D721Med (cell line): ENCODE data around the gene CDK5RAP2.

Experiments used
- DNase-seq: peaks from one replicate; pipeline ENCODE4 v3.0.0; 2011; ENCODE audit warnings: low spot score; ENCODE audit not compliant: insufficient read length
- FAIRE-seq: peaks from 2 replicates; lab custom pipeline; 2011; peaks lifted over from hg19 to GRCh38; lab: Jason Lieb, UNC
- TF ChIP-seq, protein P1 (sequence below): IDR thresholded peaks from 2 replicates; pipeline ENCODE4 v1.5.1; 2012; ENCODE audit warnings: mild to moderate bottlenecking, control low read depth; ENCODE audit not compliant: insufficient read depth; ENCODE audit errors: missing control alignments

The CDK5RAP2 gene

GRCh38 chr9:120542701-120543490 is 37.1 kb downstream of the CDK5RAP2 start:
- TF ChIP-seq, protein P1, sequence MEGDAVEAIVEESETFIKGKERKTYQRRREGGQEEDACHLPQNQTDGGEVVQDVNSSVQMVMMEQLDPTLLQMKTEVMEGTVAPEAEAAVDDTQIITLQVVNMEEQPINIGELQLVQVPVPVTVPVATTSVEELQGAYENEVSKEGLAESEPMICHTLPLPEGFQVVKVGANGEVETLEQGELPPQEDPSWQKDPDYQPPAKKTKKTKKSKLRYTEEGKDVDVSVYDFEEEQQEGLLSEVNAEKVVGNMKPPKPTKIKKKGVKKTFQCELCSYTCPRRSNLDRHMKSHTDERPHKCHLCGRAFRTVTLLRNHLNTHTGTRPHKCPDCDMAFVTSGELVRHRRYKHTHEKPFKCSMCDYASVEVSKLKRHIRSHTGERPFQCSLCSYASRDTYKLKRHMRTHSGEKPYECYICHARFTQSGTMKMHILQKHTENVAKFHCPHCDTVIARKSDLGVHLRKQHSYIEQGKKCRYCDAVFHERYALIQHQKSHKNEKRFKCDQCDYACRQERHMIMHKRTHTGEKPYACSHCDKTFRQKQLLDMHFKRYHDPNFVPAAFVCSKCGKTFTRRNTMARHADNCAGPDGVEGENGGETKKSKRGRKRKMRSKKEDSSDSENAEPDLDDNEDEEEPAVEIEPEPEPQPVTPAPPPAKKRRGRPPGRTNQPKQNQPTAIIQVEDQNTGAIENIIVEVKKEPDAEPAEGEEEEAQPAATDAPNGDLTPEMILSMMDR: no peak
- DNase-seq (no peak), FAIRE-seq (no peak)

GRCh38 chr9:120541921-120542320 is 38.0 kb downstream of the CDK5RAP2 start:
- DNase-seq (no peak), FAIRE-seq (no peak)
- TF ChIP-seq, protein P1: no peak

DNA sequence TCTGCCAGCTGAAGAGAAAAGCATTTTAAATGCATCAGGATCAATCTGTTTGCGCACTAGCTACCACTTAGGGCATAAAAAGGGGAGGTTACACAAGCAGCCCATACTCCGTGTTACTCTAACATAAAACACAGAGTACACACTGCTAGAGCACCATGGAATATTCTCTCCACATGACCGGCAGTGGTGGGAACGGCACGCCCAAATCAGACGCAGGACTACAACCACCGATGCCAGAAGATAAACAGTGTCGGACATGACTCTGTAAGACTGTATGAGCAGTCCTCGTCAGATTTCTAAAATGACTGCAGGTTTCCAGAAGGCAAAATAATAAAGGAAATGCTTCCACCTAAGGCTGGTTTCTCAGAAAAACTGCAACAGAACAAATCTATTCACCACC is 40.0 kb downstream of the CDK5RAP2 start:
- FAIRE-seq (no peak), DNase-seq (no peak)
- TF ChIP-seq, protein P1: no peak

- no peak for FAIRE-seq
- no peak for DNase-seq
- TF ChIP-seq, protein P1: no peak
These were observed 41.6 kb downstream of the CDK5RAP2 start for GRCh38 chr9:120538339-120538738.

- no peak for FAIRE-seq
- TF ChIP-seq, protein P1: no peak
- no peak for DNase-seq
These were observed 42.9 kb downstream of the CDK5RAP2 start for GRCh38 chr9:120536949-120537640.

DNA sequence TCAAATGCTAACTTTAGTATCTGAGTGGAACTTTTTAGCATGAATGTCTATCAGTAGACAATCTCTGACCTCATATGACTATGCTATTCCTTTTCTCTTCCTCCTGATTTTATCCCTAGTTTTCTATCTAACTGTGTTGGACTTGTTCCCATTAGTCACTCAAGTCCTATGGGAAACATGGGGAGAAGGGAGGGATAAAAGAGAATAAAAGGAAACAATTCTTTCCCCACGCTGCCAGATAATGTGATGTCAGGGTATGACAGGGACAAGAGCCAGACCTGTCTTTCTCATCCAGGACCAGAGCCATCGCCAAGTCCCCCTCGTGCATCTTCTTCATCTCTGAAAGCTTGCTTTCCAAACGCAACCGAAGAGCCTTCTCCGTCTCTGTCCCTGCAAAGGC is 43.9 kb downstream of the CDK5RAP2 start:
- DNase-seq (no peak), FAIRE-seq (no peak)
- TF ChIP-seq, protein P1: no peak

DNA sequence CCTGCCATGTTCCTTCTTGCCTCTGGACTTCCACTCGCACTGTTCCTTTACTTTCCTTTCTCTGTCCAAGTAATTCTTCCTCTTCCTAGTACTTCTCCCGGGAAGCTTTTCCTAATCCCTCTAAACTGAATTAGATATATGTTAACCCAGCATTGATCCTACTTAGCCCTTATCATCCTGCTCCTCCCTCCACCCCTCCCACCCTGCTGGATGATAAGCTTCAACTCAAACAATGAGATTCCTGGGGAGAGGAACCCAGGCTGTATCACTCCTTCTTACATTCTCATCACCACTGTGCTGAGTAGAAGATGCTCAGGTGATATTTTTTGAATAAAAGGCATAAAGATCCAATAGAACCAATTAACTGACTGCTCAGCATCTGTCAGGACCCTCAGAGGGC is 45.7 kb downstream of the CDK5RAP2 start:
- TF ChIP-seq, protein P1: no peak
- FAIRE-seq: no peak
- DNase-seq: peak; percentile 38
